HG03095 (cell line): ENCODE data around the gene ALG6.

Source experiments
- ATAC-seq: cut with Tn5 transposase; IDR thresholded peaks from one replicate; pipeline ENCODE4 v1.9.1; 2021; ENCODE audit warnings: moderate library complexity; ENCODE audit not compliant: unreplicated experiment

Gene ALG6

DNA sequence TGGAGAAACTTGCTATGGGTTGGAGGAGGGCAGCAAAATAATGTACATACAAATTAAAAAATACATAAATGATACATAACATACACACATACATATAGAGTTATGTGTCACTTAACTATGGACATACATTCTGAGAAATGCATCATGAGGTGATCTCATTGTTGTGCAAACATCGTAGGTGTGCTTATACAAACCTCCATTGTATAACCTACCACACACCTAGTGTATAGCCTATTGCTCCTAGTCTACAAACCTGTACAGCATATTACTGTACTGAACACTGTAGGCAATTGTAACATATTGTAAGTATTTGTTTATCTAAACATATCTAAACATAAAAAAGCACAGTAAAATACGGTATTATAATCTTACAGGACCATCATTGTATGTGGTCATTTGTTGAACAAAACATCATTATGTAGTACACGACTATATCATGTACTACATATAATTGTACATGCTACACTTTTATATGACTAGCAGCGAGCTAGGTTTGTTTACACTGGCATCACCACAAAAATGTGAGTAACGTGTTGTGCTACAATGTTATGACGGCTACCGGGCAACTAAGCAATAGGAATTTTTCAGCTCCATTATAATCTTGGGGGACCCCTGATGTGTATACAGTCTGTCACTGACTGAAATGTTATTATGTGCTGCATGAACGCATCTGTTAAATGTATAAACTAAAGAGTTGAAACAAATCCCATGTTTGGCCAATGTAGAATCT, 120.1 kb downstream of the ALG6 start:
- no peak for ATAC-seq
